K562 (cell line): ENCODE data around the gene LMO4. TPM values are rescaled to one million over a fixed set of nuclear protein-coding genes. Genes with fewer than 3 reads are reported as not detected.

ENCODE experiments used
- BMI1 ChIP-seq: fragments of 150-350 bp; IDR thresholded peaks from 2 replicates; pipeline ENCODE4 v1.6.1; 2014; ENCODE audit warnings: low read length
- FOSL1 ChIP-seq: fragments of 200-800 bp; sonication (Bioruptor generic); conservative IDR thresholded peaks from 2 replicates; pipeline ENCODE4 v1.6.1; 2016; ENCODE audit warnings: missing genetic modification characterization, missing compliant biosample characterization
- KLF1 ChIP-seq: fragments of 450-650 bp; IDR thresholded peaks from 2 replicates; pipeline ENCODE4 v1.6.1; 2016; ENCODE audit warnings: missing genetic modification characterization, missing compliant biosample characterization
- KLF10 ChIP-seq: fragments of 250-450 bp; sonication (Bioruptor Pico); IDR thresholded peaks from 2 replicates; pipeline ENCODE4 v1.6.1; 2021; ENCODE audit warnings: matching md5 sums
- NR2C2 ChIP-seq, 2 experiments: fragments of 200-800 bp in 1 of 2; sonication (Bioruptor generic) in 1 of 2; sonication (generic) in 1 of 2; formaldehyde crosslinking in 1 of 2; IDR thresholded peaks; 2 replicates each; pipeline versions ENCODE4 v1.6.1 to v1.8.0; 2016 to 2022; ENCODE audit warnings: mild to moderate bottlenecking in 1 of 2, missing compliant biosample characterization in 1 of 2, missing genetic modification characterization in 1 of 2, missing genetic modification reagents in 1 of 2
- PHF20 ChIP-seq: fragments of 450-650 bp; IDR thresholded peaks from 2 replicates; pipeline ENCODE4 v1.6.1; 2018; ENCODE audit not compliant: partially characterized antibody
- PHF8 ChIP-seq: fragments of 200-600 bp; sonication (generic); IDR thresholded peaks from 2 replicates; pipeline ENCODE4 v1.6.1; 2012; ENCODE audit warnings: mixed run types, mild to moderate bottlenecking, inconsistent platforms, low read length, moderate library complexity, borderline replicate concordance
- PTRF ChIP-seq: fragments of 450-650 bp; IDR thresholded peaks from 2 replicates; pipeline ENCODE4 v1.6.1; 2016; ENCODE audit warnings: mild to moderate bottlenecking, missing genetic modification characterization, missing compliant biosample characterization
- SREBF1 ChIP-seq: fragments of 150-350 bp; IDR thresholded peaks from 2 replicates; pipeline ENCODE4 v1.6.1; 2014; ENCODE audit warnings: antibody characterized with exemption, low read depth, low read length, borderline replicate concordance
- ZNF146 ChIP-seq: IDR thresholded peaks from one replicate; pipeline ENCODE4 v1.6.1; 2018; ENCODE audit warnings: missing compliant biosample characterization; ENCODE audit not compliant: unreplicated experiment
- ZNF212 ChIP-seq: fragments of 450-650 bp; formaldehyde crosslinking; IDR thresholded peaks from 2 replicates; pipeline ENCODE4 v1.4.0; 2020; ENCODE audit warnings: mild to moderate bottlenecking
- ZNF239 ChIP-seq: fragments of 250-450 bp; sonication (Bioruptor Pico); IDR thresholded peaks from 2 replicates; pipeline ENCODE4 v1.4.0; 2020; ENCODE audit warnings: mild to moderate bottlenecking
- ZNF436 ChIP-seq: fragments of 250-450, 450-650 bp; sonication (Bioruptor Pico); formaldehyde crosslinking; IDR thresholded peaks from 2 replicates; pipeline ENCODE4 v1.7.0; 2020; ENCODE audit warnings: mild to moderate bottlenecking
- ZSCAN29 ChIP-seq: fragments of 450-650 bp; IDR thresholded peaks from 2 replicates; pipeline ENCODE4 v1.6.1; 2017
- polyA plus RNA-seq, 8 experiments: library from polyadenylated mRNA; depleted of rRNA in 4 of 8; stranded (reverse) in 5 of 8; unstranded in 3 of 8; fragments of >200 nt; fragmentation: Nextera tagmentation in 2 of 8; fragmentation: Illumina TruSeq in 1 of 8; extraction: Ambion mirVana in 2 of 8; extraction: Trizol in 1 of 8; gene quantifications; 2 replicates each; pipeline versions ENCODE4 v1.2.1 to v1.2.3, GENCODE V29; 2011 to 2014; ENCODE audit warnings: inconsistent platforms in 1 of 8, missing spikeins in 1 of 8
- total RNA-seq, 7 experiments: library from RNA; depleted of rRNA in 6 of 7; stranded (reverse); fragments of >200 nt in 6 of 7; fragmentation: Illumina TruSeq in 2 of 7; extraction: Trizol in 2 of 7; gene quantifications; 2 replicates each; pipeline versions ENCODE4 v1.2.1 to v1.2.3, GENCODE V29; 2011 to 2021; ENCODE audit warnings: low replicate concordance in 1 of 7
- TF ChIP-seq, protein P1 (sequence below): sonication (generic); formaldehyde crosslinking; IDR thresholded peaks from 2 replicates; pipeline ENCODE4 v1.8.0; 2022; ENCODE audit warnings: mild to moderate bottlenecking, missing genetic modification reagents
- TF ChIP-seq, protein P2 (sequence below): fragments of 450-650 bp; conservative IDR thresholded peaks from 2 replicates; pipeline ENCODE4 v1.6.1; 2016; ENCODE audit warnings: missing genetic modification characterization, low read depth, mild to moderate bottlenecking, control low read depth, missing compliant biosample characterization
- TF ChIP-seq, protein P3 (sequence below): fragments of 250-450 bp; sonication (Bioruptor Pico); IDR thresholded peaks from 2 replicates; pipeline ENCODE4 v1.6.1; 2021; ENCODE audit warnings: mild to moderate bottlenecking
- TF ChIP-seq, protein P4 (sequence below): fragments of 450-650 bp; IDR thresholded peaks from 2 replicates; pipeline ENCODE4 v1.6.1; 2016; ENCODE audit warnings: mild to moderate bottlenecking

Gene LMO4
- total and polyA plus RNA-seq, 9 of the 15 experiments (the other 6 are each of a cell fraction or from before 2014, with no cell fraction given) = 3.1 to 35.3 (median 22.4) TPM

DNA sequence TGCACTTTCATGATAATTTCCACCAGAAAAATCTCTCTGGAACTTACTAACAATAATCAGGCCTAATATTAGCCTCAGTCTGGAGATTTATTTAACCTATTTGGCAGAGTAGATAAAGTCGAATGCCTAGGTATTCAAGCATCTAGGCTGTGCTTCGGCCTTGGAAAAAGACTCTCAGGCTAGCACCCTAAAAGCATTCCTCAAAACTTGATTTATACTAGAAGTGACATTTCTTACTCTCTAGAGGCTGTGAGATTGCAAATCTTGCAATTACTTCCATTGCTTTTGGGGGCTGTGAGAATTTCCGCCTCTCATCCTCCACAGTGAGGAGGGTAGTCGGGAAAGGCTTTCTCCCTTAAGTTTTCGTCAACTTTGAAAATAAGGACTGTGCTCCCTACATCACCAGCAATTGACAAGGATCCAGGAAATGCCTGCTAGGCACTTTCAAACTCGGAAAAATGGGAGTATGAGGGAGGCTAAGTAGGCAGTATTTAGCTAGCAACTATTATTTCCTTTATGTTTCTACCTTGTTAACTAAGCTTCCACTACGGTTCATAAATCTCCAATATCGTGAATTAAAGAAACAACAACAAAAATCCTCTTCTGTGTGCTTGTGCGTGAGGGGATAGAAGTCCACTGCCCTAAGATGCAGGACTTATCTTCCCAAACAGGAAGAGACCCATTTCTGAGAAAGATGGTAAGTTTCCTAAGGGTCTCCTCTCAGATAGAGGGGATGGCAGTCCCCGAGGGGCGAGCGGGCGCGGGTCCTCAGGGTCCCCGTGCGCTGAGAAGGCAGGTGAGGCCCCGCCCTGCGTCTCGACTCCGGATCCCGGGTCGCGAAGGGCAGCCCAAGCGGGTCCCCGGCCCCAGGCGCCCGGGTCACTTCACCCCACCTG is 1.1 kb upstream of the LMO4 start (continued):
- peak; percentile 54 for TF ChIP-seq PHF20
- no peak for TF ChIP-seq FOSL1 (tag)
- TF ChIP-seq ZSCAN29 = no peak
- TF ChIP-seq, protein P1, sequence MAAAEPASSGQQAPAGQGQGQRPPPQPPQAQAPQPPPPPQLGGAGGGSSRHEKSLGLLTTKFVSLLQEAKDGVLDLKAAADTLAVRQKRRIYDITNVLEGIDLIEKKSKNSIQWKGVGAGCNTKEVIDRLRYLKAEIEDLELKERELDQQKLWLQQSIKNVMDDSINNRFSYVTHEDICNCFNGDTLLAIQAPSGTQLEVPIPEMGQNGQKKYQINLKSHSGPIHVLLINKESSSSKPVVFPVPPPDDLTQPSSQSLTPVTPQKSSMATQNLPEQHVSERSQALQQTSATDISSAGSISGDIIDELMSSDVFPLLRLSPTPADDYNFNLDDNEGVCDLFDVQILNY (CRISPR knock-in tag) = no peak
- no peak for TF ChIP-seq ZNF436 (CRISPR knock-in tag)
- TF ChIP-seq KLF1 = no peak
- no peak for TF ChIP-seq PTRF (tag)
- TF ChIP-seq, protein P2, sequence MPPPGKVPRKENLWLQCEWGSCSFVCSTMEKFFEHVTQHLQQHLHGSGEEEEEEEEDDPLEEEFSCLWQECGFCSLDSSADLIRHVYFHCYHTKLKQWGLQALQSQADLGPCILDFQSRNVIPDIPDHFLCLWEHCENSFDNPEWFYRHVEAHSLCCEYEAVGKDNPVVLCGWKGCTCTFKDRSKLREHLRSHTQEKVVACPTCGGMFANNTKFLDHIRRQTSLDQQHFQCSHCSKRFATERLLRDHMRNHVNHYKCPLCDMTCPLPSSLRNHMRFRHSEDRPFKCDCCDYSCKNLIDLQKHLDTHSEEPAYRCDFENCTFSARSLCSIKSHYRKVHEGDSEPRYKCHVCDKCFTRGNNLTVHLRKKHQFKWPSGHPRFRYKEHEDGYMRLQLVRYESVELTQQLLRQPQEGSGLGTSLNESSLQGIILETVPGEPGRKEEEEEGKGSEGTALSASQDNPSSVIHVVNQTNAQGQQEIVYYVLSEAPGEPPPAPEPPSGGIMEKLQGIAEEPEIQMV (tag) = no peak
- no peak for TF ChIP-seq ZNF212 (CRISPR knock-in tag)
- TF ChIP-seq, protein P3, sequence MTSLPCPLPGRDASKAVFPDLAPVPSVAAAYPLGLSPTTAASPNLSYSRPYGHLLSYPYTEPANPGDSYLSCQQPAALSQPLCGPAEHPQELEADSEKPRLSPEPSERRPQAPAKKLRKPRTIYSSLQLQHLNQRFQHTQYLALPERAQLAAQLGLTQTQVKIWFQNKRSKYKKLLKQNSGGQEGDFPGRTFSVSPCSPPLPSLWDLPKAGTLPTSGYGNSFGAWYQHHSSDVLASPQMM (CRISPR knock-in tag) = no peak
- TF ChIP-seq KLF10 = no peak
- TF ChIP-seq ZNF146 (CRISPR knock-in tag) = no peak
- TF ChIP-seq SREBF1 = no peak
- TF ChIP-seq NR2C2 (CRISPR knock-in tag; IDR thresholded peaks at IDR 0.05) = 0 out of 2 replicates have a peak, but pooled peaks have one; percentile 41
- TF ChIP-seq NR2C2 (tag; IDR thresholded peaks at IDR 0.05) = no peak
- no peak for TF ChIP-seq ZNF239 (CRISPR knock-in tag)
- peak; percentile 69; the same call in 1 of the 2 replicates for TF ChIP-seq PHF8
- TF ChIP-seq, protein P4, sequence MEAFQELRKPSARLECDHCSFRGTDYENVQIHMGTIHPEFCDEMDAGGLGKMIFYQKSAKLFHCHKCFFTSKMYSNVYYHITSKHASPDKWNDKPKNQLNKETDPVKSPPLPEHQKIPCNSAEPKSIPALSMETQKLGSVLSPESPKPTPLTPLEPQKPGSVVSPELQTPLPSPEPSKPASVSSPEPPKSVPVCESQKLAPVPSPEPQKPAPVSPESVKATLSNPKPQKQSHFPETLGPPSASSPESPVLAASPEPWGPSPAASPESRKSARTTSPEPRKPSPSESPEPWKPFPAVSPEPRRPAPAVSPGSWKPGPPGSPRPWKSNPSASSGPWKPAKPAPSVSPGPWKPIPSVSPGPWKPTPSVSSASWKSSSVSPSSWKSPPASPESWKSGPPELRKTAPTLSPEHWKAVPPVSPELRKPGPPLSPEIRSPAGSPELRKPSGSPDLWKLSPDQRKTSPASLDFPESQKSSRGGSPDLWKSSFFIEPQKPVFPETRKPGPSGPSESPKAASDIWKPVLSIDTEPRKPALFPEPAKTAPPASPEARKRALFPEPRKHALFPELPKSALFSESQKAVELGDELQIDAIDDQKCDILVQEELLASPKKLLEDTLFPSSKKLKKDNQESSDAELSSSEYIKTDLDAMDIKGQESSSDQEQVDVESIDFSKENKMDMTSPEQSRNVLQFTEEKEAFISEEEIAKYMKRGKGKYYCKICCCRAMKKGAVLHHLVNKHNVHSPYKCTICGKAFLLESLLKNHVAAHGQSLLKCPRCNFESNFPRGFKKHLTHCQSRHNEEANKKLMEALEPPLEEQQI = no peak
- no peak for TF ChIP-seq BMI1
